Measurements from ENCODE around the gene LCLAT1. TPM values are rescaled to one million over a fixed set of nuclear protein-coding genes. Genes with fewer than 3 reads are reported as not detected.

Gene LCLAT1
- total RNA-seq, 1 experiment from 2014 or later: 24.9 TPM

DNA sequence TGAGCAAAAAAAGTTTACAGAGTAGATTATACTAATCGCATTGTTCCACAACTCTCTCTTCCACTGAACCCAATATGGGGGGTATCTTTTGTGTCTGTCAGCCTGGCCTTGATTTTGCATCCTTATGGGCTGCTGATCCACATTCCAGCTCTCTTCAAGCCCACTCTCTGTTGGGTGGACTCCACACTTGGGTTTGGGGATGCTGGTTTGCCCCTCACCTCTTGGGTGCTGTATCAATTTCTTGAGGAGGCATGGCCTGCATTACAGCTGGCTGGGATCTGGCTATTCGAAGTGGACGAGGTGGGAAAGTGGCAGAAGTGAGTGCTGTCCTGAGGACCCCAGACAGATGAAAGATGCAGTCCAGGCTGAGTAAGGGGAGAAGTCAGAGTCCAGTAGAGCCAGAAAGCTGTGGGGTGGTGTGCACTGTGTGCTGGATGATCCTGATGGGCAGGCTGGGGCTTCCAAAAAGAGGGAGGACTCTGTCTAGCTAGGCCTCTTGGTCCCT, 218.8 kb downstream of the LCLAT1 start:
- DNase-seq (ENCODE audit: low read depth): no peak

DNA sequence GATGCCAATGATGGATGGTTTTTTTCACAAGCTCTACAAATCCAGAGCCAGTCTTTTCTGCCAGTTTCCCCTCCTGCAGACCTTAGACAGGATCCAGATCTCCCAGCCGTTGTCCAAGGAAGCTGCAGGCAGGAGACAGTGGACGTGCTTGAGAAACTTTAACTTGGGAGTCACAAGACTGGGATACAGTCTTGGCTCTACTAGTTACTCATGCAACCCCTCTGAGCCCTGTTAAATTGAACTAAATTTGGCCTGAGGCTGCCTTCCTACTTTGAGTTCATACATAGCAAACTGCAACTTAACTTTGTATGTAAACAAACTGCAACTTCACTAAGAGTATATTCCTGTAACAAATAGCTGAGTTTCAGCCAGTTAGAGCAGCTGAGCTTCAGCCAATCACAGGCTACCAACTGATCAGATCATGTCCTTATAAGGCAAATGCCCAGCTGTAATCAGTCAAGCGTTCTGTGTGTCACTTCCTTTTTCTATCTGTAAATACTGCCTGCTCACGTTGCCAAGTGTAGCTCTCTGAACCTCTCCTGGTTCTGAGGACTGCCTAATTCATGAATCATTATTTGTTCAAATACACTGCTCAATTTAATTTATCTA, 219.3 kb downstream of the LCLAT1 start:
- peak; percentile 77 for DNase-seq (ENCODE audit: low read depth)

DNA sequence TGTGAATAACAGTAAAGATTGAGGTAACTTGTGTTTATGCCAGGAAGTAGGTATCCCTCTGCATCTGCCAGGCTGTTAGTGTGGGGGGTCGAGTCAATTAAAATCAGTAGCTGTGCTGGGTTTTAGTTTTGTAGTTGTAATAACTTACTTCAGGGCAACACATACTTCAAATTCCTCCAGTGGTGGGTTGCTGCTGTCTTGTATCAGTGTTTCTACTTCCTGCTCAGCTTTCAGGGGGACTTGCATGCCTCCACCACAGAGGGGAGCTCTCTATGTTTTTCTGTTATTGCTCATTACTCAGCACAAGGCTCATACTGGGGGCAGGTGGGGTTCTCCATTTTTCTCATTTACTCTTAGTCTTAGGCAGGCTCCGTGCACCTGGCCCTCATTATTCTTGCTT, 223.4 kb downstream of the LCLAT1 start:
- no peak for DNase-seq (ENCODE audit: low read depth)

- DNase-seq (ENCODE audit: low read depth): no peak
Measured at GRCh38 chr2:30673127-30673526, 226.1 kb downstream of the LCLAT1 start.

DNA sequence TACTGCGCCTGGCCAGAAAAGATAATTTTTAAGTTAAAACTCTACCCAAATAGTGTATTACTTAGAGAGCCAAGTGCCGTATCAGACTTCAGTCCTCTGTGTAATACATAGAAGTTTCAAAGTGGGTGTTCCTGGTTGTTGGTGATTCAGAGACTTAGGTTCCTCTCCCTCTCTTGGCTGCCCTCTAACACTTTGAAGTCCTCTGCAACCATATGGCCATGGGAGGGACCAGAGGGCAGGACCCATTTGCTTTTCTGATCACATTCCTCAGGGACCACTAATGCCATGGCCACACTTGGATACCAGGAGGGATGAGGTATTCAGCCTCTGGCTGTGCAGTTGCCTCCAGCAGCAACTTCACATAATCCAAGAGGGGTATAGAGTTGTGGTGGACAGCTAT, 228.7 kb downstream of the LCLAT1 start:
- peak; percentile 22 for DNase-seq (ENCODE audit: low read depth)

- no peak for DNase-seq (ENCODE audit: low read depth)
Measured at GRCh38 chr2:30677231-30677630, 230.2 kb downstream of the LCLAT1 start.

DNA sequence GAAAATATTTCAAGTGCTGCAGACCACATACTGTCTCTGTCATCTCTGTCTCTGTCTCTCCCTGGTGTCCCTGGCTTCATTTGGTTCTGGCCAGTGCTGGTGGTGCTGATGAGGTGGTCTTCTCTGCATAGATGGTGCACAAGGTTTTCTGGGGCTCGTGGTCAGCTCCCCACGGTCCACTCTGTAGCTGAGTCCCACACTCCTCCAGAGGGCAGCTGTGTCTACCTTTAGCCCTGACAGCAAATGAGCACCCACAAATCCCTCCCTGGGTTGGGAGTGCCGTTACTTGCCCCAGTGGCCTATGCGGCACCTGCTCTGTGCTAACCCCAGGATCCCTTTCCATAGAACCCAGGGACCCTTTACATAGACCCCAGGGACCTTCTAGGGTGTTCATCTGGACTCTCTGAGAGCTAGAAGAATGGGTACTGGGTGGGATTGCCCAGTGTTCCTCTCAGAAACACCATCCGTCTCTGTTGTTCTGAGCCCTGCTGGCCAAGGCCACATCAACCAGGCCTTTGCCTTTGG, 230.9 kb downstream of the LCLAT1 start:
- DNase-seq (ENCODE audit: low read depth): no peak

DNA sequence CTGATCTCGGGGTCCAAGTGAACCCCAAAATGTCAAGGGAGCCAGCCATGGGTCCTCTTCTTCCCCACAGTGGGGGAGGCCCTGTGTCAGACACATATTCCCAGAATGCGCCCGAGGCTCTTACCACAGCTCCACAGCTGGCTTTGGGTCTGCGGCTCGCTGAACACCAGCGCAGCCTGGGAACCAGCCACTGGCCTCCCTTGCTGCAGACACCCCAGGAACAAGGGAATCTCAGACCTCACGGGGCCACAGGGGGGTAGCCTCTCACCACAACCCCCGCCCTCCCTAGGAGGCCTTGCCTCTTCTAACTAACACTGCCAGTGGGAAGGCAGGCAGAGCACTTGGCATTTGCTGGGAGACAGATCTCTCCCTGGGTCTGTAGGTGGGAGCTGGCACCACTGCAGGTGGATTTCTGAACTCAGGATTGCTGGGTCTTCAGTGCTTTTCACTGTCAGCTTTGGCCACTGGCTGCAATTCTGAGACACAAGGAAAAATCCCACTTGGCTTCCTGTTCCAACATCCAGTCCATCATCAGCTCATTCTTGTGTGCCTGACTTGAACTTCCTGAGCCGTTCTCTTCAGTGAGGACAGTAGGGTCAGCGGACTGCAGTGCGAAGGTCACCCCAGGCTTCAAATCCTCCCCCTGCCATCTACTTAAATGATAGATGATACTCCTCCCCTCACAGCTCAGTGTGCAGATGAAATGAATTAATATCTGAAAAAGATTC, 231.5 kb downstream of the LCLAT1 start:
- DNase-seq (ENCODE audit: low read depth): no peak

DNA sequence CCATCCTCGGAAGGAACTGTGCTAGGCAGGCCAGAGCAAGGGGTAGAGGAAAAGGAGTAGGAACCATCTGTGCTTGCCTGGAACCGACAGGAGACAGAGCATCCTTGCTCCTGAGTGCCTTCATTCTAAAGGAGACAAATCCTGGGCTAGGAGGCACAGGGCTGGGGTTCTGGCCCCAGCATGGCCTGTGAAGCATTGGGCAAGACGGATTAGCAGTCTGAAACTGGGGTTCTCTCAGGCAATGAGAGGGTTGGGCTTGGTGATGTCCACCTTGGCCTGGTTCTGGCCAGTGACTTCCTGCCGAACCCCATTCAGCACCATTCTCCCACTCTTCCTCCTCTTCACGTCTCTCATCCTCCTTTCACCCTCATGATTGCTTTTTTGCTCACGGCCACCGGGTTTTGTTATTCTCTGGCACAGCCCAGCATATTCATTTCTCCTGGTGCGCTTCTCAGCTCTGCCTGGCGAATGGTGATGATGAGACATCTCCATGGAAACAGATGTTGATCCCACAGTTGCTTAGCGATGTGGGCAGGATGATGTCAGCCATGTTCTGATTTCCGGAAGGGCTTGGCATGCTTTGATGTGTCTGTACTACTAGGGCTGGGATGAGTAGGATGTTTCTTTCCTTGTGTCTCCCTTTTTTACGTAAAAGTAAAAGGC, 232.5 kb downstream of the LCLAT1 start:
- DNase-seq (ENCODE audit: low read depth): peak; percentile 64

- DNase-seq (ENCODE audit: low read depth): no peak
Measured at GRCh38 chr2:30680121-30680520, 233.1 kb downstream of the LCLAT1 start.

DNA sequence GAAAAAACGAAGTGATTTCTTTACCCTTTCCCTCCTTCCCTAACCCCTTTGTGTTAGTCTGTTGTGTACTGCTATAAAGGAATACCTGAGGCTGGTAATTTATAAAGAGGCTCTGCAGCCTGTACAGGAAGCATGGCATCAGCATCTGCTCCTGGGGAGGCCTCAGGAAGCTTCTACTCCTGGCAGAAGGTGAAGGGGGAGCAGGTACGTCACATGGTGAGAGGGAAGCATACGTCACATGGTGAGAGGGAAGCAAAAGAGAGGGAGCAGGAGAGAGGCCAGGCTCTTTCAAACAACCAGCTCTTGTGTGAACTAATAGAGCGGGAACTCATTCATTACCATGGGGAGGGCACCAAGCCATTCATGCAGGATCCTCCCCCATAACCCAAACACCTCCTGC, 234.0 kb downstream of the LCLAT1 start:
- DNase-seq (ENCODE audit: low read depth): no peak

- no peak for DNase-seq (ENCODE audit: low read depth)
Measured at GRCh38 chr2:30683236-30683956, 236.3 kb downstream of the LCLAT1 start.

DNA sequence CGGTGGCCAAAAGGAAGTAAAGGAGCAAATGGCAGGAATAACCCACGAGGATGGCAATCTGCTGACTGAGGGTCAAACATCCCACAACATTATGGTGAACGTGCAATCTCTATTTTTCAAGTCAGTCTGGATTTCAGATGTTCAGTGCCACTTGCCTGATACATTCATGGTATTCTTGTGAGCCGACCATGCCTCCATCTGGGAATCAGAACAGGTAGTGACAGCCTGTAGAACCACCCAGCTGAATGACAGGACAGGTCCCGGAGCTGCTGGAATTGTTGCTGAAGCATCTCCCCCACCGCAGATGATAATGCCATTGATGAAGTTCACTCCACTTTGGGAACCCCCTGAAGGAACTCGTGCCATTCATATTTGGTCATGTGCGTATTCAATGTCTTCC, 237.0 kb downstream of the LCLAT1 start:
- no peak for DNase-seq (ENCODE audit: low read depth)

DNA sequence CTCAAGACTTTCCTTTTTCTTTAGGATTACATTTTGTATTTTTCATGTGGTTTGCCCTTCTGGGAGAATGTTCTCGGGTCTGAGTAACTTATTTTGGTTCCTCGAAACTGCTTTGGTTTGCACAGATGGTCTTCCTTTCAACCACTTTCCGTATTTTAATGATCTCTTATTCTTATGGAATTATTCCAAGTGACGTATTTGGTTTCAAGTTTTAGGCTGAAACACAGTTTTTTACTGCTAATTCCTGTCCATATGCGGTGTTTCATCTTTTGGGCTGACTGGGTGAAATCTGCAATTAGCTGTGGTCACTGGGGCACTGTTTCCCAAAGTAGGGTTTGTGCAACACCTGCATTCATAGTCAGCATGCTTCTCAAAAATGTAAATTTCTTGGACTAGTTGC, 237.5 kb downstream of the LCLAT1 start:
- no peak for DNase-seq (ENCODE audit: low read depth)

- DNase-seq (ENCODE audit: low read depth): no peak
Measured at GRCh38 chr2:30684996-30685395, 237.9 kb downstream of the LCLAT1 start.

GRCh38 chr2:30686000-30686399, 239.0 kb downstream of the LCLAT1 start:
- DNase-seq (ENCODE audit: low read depth): no peak

- DNase-seq (ENCODE audit: low read depth): no peak
Measured at GRCh38 chr2:30686669-30687068, 239.6 kb downstream of the LCLAT1 start.

- no peak for DNase-seq (ENCODE audit: low read depth)
Measured at GRCh38 chr2:30688956-30689401, 241.9 kb downstream of the LCLAT1 start.

DNA sequence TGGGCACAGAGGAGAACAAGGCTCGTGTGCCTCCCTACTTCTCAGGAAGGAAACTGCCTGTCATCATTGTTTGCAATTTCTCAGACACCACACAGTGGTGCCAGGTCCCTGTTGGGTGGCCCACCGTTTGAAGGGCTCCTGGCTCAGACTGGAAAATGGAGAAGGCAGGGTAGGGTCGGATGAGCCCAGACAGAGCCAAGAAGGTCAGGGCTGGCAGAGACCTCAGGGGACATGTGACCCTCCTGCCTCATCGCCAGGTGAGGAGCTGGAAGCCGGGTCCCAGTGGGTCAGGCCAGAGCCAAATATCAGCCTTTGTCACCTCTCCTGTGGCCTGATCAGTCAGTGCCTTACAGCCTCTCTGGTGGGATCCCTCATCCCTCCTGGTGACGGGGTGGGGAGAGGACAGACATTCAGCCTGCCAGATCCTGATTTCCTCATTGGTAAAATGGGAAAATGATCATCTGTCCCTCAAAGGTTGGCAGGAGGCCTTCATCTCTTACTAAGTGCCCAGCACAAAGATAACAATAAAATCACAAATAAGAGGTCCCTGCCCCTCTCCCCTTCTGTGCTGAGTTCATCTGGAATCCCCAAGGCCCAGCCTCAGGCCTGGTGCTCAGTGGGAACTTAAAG, 242.6 kb downstream of the LCLAT1 start:
- no peak for DNase-seq (ENCODE audit: low read depth)

DNA sequence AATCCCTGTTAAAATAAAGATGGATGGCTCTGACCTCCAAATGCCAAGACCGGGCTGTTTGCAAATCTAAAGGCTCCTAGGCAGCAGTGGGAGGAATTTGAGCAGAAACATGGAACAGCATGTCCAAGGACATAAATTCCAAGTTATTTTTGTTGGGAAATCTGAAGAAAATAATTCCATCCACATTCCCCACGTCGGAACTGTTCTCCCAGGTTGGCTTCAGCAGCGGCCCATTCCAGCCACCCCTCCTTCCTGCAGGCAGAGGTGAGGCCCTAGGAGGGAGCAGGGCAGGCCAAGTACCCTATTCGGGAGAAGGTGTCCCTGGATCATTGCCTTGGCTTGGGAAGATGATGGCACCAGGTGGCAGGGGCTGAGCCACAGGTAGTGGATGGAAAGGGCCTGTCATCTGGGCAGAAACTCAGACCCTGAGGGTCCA, 243.1 kb downstream of the LCLAT1 start:
- DNase-seq (ENCODE audit: low read depth): no peak

Data from LHCN-M2 (cell line).